Stimulated activated CD8-positive, alpha-beta memory T cell treated with anti-CD3 and anti-CD28 coated beads, Interleukin-12 subunit alpha, Interleukin-12 subunit beta, amount 100 ng/mL, for 24 hours (primary cell): ENCODE results near the gene CFTR.
"Not testable (repeated sequence)": the region's sequence is repeated elsewhere in the genome, so short reads cannot be mapped to it uniquely, and the experiment has no call there.

Experiments used
- DNase-seq: peaks from one replicate; pipeline ENCODE4 v3.0.0-alpha.2; 2020; ENCODE audit errors: extremely low read depth

CFTR gene

DNA sequence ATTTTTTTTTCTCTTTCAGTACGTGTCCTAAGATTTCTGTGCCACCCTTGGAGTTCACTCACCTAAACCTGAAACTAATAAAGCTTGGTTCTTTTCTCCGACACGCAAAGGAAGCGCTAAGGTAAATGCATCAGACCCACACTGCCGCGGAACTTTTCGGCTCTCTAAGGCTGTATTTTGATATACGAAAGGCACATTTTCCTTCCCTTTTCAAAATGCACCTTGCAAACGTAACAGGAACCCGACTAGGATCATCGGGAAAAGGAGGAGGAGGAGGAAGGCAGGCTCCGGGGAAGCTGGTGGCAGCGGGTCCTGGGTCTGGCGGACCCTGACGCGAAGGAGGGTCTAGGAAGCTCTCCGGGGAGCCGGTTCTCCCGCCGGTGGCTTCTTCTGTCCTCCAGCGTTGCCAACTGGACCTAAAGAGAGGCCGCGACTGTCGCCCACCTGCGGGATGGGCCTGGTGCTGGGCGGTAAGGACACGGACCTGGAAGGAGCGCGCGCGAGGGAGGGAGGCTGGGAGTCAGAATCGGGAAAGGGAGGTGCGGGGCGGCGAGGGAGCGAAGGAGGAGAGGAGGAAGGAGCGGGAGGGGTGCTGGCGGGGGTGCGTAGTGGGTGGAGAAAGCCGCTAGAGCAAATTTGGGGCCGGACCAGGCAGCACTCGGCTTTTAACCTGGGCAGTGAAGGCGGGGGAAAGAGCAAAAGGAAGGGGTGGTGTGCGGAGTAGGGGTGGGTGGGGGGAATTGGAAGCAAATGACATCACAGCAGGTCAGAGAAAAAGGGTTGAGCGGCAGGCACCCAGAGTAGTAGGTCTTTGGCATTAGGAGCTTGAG is at the start of gene CFTR:
CFTR (plus strand) TSS at position 801 of the 830 bp plus-strand sequence. CDS start 70 bp downstream, outside the sequence.
- DNase-seq = no peak

DNA sequence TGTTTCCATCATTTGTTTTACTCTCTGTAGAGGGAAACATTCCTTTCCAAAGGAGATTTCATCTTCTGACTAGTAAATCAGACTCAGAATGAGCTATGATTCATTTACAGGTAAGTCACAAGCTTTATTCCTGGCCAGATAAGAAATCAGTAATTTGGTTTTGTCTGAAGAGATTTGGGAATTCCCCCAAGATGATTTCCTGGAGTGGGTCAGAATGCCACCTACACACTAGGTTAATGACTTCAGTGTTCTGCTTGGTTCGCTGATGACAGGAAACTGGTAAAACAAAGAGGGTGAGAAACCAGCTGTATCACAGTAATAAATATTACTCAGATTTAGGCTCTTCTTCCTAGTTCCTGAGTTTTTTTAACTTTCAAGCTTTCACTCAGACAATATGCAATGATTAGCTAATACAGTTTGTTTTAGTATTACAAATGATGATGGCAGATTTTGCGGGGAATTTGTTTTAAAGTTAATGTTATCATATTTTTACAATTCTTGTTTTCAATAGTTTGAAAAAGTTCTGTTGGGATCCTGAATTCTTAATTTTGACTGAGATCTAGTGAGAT is 44.3 kb upstream of the CFTR start:
- no peak for DNase-seq

DNA sequence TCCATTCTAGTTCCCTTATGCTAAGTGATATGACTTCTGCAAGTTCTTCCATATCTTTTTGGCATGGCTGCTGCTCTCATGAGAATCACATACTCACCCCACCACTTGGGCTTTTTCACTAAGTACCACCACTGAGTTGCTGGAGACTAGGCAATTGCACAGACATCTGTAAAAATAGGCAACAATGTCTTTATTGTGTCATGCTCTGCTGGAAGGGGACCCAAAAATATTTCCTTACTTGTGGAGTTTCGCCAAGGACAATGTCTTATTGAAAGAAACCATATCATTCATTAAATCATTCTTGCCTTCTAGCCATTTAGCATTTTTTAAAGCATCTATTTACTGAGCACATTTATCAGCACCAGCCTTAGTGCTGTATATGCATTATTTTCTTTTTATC is 35.2 kb upstream of the CFTR start:
- no peak for DNase-seq

DNA sequence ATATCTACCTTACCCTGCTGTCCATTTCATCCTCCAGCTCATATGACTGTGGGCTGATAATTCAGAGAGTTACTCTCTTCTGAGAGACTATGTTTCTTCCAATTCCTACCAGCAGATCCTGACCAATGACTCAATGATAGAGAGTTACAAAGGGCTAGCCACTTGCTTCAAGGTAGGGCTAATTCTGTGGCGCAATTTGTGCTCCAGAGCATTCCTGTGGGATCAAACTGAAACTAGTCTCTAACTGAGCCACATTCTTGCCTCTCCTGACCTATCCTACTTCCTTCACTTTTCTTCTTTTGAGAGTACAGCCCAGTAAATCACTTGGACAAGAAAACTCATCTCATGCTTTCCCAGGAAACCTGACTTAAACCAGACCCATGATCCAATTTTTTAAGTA is 34.6 kb upstream of the CFTR start:
- DNase-seq = no peak

DNA sequence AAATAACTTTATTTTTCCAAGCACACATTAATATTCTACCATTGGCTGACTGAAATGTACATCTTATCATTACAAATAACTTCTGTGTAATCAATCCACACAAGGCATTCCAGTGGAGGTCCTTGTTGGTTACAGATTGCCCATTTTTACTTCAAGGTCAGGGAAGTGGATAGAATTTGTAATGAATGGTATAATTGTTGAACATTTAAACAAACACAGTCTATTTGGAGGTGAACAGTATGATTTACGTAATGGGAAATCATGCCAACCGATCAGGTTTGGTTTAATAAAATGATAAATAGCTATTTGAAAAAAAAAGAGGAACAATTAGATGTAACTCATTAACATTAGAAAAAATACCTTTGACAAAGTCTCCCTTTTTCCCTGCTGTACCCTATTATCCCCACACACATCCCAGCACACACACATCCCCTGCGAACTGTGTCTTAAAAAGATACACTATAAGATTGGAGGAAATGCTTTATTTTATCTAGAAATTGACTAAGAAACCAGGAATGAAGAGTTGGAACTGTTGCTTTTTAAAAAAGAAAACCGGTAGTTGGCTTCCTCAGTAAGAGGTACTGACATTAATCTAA is 33.5 kb upstream of the CFTR start:
- no peak for DNase-seq

DNA sequence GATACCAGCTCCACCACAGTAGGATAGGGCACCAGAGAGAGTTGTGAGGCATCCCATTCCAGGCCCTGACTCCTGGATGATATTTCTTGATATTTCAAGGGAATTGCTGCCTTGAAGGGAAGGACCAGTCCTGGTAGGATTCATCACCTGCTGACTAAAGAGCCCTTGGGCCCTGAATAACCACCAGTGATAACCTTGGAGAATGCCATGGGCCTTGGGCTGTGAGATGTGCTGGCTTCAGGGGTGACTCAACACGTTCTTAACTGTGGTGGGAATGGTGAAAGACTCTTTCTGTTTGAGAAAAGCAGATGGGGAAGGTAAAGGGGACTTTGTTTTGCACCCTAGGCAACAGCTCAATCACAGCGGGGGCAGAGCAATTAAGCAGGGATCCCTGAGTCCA is 31.2 kb upstream of the CFTR start:
- DNase-seq = no peak

DNA sequence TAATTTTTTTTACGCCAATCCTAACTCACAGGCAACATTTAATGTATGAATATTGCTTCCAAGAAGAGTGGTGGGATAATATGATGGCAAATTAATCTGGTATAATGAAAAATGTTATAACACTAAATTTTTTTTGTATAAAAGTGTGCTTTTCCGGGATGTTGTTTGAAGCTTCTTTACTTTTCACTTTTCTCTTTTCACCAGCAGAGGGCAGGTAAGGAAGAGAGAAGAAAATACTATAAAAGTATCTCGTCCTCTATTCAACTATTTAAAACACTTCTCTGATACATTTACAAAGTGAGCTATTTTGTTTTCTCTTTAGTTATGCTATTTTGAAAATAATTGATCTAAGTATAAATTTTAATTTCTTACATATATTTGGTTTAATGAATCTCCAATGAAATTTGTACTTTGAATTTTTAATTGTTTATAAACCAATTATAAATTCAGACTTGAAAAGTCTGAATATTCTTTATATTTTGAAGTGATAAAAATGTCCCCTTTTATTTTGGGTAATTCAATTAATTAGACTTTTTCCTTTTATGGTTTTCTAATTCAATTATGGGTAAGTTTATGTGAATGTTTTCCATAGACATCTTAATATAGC is 20.7 kb upstream of the CFTR start:
- DNase-seq = no peak

DNA sequence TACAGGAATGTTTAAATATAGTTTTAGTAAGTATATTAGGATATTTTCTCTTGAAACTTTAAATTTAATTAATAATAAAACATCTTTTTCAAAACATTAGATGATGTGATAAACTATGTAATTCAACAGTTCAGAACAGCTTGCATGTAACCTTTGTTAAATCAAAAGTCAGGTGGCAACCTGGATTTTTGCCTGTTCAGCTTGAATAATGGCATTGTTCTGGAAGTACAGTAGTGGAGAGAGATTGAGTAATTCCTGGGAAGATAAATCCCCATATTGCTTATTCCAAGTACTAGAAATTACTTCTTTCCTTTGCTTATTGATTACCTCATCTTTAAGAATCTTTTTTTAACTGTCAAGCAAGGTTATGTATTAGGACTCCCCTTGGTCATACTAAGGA is 20.1 kb upstream of the CFTR start:
- DNase-seq = no peak

DNA sequence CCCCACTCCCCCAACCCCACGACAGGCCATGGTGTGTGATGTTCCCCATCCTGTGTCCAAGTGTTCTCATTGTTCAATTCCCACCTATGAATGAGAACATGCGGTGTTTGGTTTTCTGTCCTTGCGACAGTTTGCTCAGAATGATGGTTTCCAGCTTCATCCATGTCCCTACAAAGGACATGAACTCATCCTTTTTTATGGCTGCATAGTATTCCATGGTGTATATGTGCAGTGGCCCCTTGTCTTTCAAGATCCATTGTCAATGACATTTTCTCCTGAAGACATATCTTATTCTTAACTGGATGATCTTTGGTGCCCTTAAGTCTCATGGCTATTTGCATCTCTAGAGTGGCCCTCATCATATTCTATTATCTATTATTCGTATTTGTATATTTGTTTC is 19.0 kb upstream of the CFTR start:
- DNase-seq = not testable (repeated sequence)

DNA sequence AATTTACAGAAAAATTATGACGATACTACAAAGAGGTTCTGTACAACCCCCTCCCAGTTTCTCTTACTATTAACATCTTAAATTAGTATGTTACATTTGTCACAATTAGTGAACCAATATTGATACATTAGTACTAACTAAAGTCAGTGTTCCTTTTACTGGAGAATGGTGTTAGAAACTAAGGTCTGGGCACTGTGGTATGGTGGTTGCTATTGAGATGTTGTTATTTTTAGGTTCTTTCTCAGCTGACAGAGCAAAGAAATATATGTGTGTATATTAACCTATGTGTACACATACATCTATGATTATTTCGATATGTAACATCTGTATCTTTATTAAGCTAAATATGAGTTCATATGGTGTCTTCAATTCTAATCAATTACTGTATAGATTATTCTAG is 11.7 kb upstream of the CFTR start:
- DNase-seq = no peak

DNA sequence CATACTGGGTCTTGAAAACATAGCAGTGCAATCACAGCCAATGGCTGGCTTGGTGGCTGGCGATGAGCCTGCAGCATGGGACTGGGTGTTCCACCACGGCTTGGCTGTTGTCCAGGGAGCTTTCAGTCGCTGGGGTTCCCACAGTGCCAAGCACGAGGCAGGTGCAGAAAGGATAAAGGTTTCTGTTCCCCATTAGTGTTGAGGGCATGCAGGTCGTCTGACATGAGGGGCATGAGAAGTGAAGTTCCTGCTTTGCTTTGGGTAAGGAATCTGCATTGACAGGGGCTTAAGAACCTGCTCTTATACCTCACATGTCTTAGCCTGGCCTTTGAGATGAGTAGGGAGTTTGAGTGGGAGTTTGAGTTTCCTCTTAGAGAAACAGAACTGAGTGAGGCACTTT is 9.0 kb upstream of the CFTR start:
- DNase-seq = no peak

DNA sequence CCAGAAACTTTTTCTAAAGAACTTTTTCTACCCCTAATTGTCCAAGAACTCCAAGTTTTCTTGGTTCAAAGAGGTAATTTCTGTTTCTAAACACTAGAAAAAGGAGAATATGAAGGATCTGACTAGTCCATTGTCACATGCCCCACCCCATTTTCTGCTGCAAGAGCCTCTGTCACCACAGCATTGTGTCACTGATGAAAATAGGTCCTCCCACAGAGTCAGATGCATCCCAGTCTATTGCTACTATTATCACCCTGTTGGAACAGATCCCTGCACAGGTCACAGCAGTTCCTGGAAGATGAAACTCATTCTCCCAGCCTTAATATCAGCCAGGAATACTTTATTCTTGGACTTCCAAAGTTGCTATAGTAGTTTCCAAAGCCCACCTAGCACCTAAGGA is 7.5 kb upstream of the CFTR start:
- no peak for DNase-seq

DNA sequence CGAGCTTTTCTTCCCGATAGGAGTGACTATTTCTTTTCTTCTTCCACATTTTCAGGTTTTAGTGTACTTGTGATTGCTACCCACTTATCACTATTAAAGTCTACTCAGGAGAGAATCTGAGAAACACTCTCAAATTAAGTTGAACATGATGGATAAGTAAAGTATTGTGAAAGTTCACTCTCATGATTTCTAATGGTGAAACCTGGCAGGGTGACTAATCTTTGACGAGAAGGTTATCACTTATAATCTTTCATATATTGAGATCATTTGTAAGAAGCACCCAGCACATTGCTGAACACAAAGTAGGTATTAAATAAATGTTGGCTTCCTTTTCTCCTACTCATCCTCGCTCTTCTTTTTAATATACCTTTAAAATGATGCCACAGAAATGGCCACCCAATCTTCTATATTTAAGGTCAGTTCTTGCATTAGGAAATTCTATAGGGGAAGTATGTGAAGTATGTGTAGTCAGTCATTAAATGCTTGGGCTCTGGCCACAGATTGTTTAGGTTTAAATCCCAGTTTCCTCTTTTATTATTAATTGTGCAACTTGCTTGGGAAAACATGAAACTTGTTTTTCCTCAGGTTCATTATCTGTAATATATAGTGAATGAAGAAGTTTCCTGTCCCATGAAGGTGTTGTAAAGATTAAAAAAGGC is 3.1 kb upstream of the CFTR start:
- DNase-seq = no peak

DNA sequence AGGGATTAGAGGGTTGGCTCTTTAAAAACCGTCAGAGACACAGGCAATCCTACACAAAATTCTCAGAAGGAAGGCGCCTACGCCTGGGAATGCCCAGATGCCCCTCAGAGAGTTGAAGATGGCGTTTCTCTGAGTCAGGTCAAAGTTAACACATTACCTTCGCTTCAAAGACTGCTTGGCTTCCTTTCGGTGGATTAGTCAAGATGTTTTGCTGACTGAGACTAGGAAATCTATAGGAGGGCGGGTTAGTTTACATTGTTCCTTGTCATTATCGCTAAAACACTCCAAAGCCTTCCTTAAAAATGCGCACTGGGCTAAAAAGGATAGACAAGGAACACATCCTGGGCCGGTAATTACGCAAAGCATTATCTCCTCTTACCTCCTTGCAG is 995 bp upstream of the CFTR start:
- DNase-seq = no peak

DNA sequence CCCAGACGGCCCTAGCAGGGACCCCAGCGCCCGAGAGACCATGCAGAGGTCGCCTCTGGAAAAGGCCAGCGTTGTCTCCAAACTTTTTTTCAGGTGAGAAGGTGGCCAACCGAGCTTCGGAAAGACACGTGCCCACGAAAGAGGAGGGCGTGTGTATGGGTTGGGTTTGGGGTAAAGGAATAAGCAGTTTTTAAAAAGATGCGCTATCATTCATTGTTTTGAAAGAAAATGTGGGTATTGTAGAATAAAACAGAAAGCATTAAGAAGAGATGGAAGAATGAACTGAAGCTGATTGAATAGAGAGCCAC is 184 bp downstream of the CFTR start:
- DNase-seq = no peak

DNA sequence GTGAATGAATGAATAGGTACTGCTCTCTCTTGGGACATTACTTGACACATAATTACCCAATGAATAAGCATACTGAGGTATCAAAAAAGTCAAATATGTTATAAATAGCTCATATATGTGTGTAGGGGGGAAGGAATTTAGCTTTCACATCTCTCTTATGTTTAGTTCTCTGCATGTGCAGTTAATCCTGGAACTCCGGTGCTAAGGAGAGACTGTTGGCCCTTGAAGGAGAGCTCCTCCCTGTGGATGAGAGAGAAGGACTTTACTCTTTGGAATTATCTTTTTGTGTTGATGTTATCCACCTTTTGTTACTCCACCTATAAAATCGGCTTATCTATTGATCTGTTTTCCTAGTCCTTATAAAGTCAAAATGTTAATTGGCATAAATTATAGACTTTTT is 1.2 kb downstream of the CFTR start:
- DNase-seq = no peak

DNA sequence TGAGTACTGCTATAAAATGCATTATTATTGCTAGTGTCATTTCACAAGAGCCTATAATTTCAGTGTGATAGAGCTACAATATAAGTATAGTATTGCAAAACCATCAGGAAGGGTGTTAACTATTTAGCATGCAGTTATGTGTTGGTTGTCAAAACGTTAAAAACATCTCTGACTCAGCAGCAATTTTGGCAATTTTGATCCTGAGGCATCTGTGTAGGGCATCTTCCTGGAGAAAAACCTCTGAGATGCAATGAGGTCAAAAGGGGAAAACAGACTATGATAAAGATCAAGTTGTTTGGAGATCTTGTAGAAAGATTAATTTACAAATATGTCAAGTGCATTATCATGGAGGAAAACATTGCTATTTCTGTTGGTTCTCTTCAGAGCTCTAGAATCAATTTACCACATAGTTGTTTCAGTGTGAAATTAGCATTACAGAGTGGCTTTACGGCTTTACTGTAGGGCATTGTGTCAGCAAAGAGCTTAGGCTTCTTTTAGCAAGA is 5.3 kb downstream of the CFTR start:
- no peak for DNase-seq

DNA sequence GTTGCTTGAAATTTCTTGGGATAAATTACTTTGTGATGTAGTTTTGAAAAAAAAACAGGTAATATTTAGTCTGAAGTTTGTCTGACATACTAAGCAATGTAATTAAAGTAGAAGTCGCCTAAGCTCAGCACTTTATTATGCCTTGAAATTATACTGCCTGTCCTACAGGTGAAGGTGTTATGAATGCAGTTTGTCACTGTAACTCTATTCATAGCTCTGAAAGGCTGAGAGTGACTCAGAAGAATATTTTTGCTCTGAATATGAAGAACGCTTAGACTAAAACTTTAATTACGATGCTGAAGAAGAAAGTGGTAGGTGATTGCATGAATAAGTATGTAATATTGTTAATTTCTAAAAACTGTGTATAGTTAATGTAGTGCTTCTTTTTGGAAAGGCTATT is 9.2 kb downstream of the CFTR start:
- DNase-seq = no peak

DNA sequence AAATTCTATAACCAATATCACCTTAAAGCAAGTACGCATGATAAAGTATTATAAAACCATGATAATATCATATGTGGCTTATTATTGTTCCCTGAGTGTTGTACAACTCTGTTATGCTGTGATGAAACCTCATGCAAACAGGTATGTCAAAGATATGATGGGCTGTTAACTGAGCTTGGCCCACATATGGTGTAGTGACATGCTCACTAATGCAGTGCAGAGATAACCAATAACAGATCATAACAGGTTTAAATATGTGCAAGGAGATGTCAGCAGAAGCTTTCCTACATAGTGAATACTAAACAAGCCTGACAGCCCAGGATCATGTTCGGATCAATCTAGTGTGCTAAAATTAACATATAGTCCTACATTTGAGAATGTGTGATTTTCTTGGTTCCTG is 9.6 kb downstream of the CFTR start:
- DNase-seq = no peak

DNA sequence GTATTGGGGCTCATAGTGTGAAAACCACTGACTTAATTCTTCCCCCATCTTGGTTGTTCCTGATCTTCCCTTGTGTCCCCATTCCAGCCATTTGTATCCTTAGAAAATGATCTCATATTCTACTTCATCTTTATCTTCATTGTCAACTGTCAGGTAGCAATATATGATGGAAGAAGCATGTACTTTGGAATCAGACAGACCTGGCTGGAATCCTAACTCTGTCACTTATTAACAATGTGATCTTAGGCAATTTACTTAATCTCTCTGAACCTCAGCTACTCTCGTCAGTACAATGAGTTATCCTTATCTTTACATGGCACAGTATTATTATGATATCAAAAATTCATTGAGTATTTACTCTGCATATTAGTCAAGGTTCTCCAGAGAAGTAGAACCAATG is 10.1 kb downstream of the CFTR start:
- DNase-seq = no peak

DNA sequence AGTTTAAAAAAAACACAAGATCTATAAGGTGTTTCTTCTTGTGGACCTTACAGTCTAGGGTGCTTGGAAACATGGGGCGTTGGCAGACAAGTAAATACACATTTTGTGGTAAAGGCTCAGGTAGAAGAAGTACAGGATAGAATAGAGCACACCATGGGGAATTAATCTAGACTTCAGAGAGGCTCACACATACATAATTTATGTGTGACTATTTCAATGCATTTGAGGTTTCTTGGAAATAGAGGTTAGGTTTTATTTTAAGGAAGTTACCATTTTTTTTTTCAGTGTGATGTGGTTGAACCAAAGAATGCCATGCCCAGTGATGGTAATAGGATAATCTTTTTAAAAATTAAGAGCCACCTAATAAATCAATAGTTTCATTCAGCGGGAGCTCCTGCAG is 12.8 kb downstream of the CFTR start:
- no peak for DNase-seq

DNA sequence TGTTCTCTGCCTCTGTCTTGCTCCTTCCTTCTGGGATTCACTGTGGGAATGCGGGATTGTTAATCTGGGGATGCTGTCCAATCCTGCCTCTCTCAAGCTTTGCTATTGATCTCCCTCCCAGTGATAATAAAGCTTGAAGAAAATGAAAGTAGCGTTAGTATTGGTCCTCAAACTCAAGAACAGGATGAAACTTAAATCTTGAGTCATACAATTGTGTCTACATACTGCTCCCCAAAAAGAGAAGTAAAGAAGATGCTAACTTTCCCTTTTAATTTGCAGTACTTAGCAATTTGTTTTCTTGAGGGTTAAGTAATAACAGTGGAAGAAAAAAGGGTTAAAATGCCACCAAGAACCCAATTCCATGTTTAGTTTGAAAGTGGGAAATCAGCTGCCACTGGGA is 13.6 kb downstream of the CFTR start:
- no peak for DNase-seq
